Hepatocyte (in vitro differentiated cells): ENCODE data around the gene ADD1.

Experiments
- CTCF ChIP-seq: fragments of 200-600 bp; sonication (generic); IDR thresholded peaks from 2 replicates; pipeline ENCODE4 v1.5.1; 2016; ENCODE audit warnings: antibody characterized with exemption, mild to moderate bottlenecking; ENCODE audit not compliant: poor library complexity
- EZH2 ChIP-seq: fragments of 200-600 bp; sonication (generic); IDR thresholded peaks from 2 replicates; pipeline ENCODE4 v1.6.1; 2016; ENCODE audit warnings: antibody characterized with exemption, mild to moderate bottlenecking, borderline replicate concordance
- EZH2phosphoT487 ChIP-seq: fragments of 200-600 bp; sonication (generic); IDR thresholded peaks from one replicate; pipeline ENCODE4 v1.6.1; 2018; ENCODE audit warnings: antibody characterized with exemption, mild to moderate bottlenecking, low read depth, moderate library complexity; ENCODE audit not compliant: unreplicated experiment, severe bottlenecking

- TF ChIP-seq EZH2, result no peak
- no peak for TF ChIP-seq CTCF
- TF ChIP-seq EZH2phosphoT487, result no peak
Observed at GRCh38 chr4:2819244-2820215, 24.1 kb upstream of the ADD1 start.
